Astrocyte (in vitro differentiated cells and primary cell): ENCODE measurements around the gene SETD2. TPM values are rescaled to one million over a fixed set of nuclear protein-coding genes. Genes with fewer than 3 reads are reported as not detected.

Experiments
- DNase-seq: peaks from one replicate; pipeline ENCODE4 v3.0.0-alpha.2; 2010; ENCODE audit warnings: low read depth
- FAIRE-seq: peaks from 2 replicates; lab custom pipeline; 2011; peaks lifted over from hg19 to GRCh38; lab: Jason Lieb, UNC
- H2AFZ ChIP-seq: 2 replicates; pipeline ENCODE4 v1.6.0; 2012; ENCODE audit warnings: low read depth, low read length, inconsistent platforms
- H3K27ac ChIP-seq: 2 replicates; pipeline ENCODE4 v1.5.1; 2011; ENCODE audit warnings: low read depth, low read length, inconsistent platforms
- H3K27me3 ChIP-seq: 2 replicates; pipeline ENCODE4 v1.6.0; 2011; ENCODE audit warnings: low read length, inconsistent platforms; ENCODE audit not compliant: insufficient read depth
- H3K36me3 ChIP-seq: 2 replicates; pipeline ENCODE4 v1.5.1; 2011; ENCODE audit warnings: low read length, inconsistent platforms; ENCODE audit not compliant: insufficient read depth
- H3K4me1 ChIP-seq: 2 replicates; pipeline ENCODE4 v1.5.1; 2011; ENCODE audit warnings: low read length, inconsistent platforms; ENCODE audit not compliant: insufficient read depth
- H3K4me2 ChIP-seq: 2 replicates; pipeline ENCODE4 v1.6.0; 2012; ENCODE audit warnings: low read length, inconsistent platforms
- H3K4me3 ChIP-seq: 2 replicates; pipeline ENCODE4 v1.5.1; 2011; ENCODE audit warnings: low read depth, mild to moderate bottlenecking, low read length, inconsistent platforms; ENCODE audit not compliant: insufficient read depth
- H3K79me2 ChIP-seq: 2 replicates; pipeline ENCODE4 v1.6.0; 2012; ENCODE audit warnings: mild to moderate bottlenecking, low read length, inconsistent platforms; ENCODE audit not compliant: insufficient read depth
- H3K9ac ChIP-seq: 2 replicates; pipeline ENCODE4 v1.6.0; 2012; ENCODE audit warnings: mild to moderate bottlenecking, low read length, inconsistent platforms
- H3K9me3 ChIP-seq: 2 replicates; pipeline ENCODE4 v1.5.1; 2012; ENCODE audit warnings: low read depth, mild to moderate bottlenecking, low read length, inconsistent platforms; ENCODE audit not compliant: insufficient read depth
- H4K20me1 ChIP-seq: 2 replicates; pipeline ENCODE4 v1.6.0; 2012; ENCODE audit warnings: low read length, inconsistent platforms; ENCODE audit not compliant: insufficient read depth
- H3K27ac Mint-ChIP-seq: one replicate; pipeline ENCODE4 v1.8.0; 2021; ENCODE audit warnings: mild to moderate bottlenecking, mixed read lengths; ENCODE audit not compliant: unreplicated experiment
- H3K27me3 Mint-ChIP-seq: one replicate; pipeline ENCODE4 v1.8.0; 2021; ENCODE audit warnings: low read depth, mixed read lengths; ENCODE audit not compliant: unreplicated experiment
- H3K36me3 Mint-ChIP-seq: one replicate; pipeline ENCODE4 v1.8.0; 2021; ENCODE audit warnings: low read depth, mixed read lengths; ENCODE audit not compliant: unreplicated experiment
- H3K4me1 Mint-ChIP-seq: one replicate; pipeline ENCODE4 v1.8.0; 2021; ENCODE audit warnings: low read depth, mixed read lengths; ENCODE audit not compliant: unreplicated experiment
- H3K4me3 Mint-ChIP-seq: one replicate; pipeline ENCODE4 v1.8.0; 2021; ENCODE audit warnings: mild to moderate bottlenecking, moderate library complexity, mixed read lengths; ENCODE audit not compliant: unreplicated experiment
- H3K9me3 Mint-ChIP-seq: one replicate; pipeline ENCODE4 v1.8.0; 2021; ENCODE audit warnings: mild to moderate bottlenecking, mixed read lengths; ENCODE audit not compliant: unreplicated experiment
- EZH2 ChIP-seq: IDR thresholded peaks from 2 replicates; pipeline ENCODE4 v1.6.1; 2012; ENCODE audit warnings: mild to moderate bottlenecking, low read length, inconsistent platforms; ENCODE audit not compliant: insufficient read depth
- total RNA-seq: library from RNA; stranded (reverse); gene quantifications from 2 replicates; pipeline ENCODE4 v1.2.1, GENCODE V29; 2021
- TF ChIP-seq, protein P1 (sequence below): IDR thresholded peaks from 2 replicates; pipeline ENCODE4 v1.5.1; 2011; ENCODE audit warnings: low read depth, mild to moderate bottlenecking, inconsistent platforms, low read length, moderate library complexity; ENCODE audit not compliant: insufficient read depth

The SETD2 gene
- total RNA-seq, 1 donor from 2014 or later = 46.5 TPM

DNA sequence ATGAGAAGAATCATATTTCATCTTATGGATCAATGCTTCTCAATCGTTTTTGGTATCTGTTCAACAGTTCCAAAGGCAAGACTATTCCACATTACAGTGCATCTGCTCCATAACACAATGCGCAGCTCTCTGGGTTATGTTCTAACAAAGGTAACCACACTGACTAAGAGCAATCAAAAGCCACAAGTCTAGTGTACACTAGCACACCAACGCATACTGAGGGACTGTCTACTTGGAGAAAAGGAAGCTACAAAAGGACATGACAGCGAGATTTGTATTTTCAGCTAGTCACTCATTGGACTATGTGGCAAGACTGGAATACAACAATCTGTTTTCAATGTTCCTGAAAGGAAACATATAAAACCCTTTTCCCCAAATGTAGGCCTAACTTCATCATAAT lies 35.8 kb downstream of the SETD2 start:
- no peaks in the 10 kb centered on the region for H3K27me3 ChIP-seq
- no peaks in the 10 kb centered on the region for H3K9me3 ChIP-seq
- no peak overlapping the region for H3K9ac ChIP-seq
- H3K27ac Mint-ChIP-seq = peak overlapping the region; percentile 34
- H3K4me3 ChIP-seq = no peak overlapping the region
- H3K27me3 Mint-ChIP-seq = no peaks in the 10 kb centered on the region
- H3K36me3 Mint-ChIP-seq = peaks cover 13% of the 10 kb centered on the region
- TF ChIP-seq, protein P1, sequence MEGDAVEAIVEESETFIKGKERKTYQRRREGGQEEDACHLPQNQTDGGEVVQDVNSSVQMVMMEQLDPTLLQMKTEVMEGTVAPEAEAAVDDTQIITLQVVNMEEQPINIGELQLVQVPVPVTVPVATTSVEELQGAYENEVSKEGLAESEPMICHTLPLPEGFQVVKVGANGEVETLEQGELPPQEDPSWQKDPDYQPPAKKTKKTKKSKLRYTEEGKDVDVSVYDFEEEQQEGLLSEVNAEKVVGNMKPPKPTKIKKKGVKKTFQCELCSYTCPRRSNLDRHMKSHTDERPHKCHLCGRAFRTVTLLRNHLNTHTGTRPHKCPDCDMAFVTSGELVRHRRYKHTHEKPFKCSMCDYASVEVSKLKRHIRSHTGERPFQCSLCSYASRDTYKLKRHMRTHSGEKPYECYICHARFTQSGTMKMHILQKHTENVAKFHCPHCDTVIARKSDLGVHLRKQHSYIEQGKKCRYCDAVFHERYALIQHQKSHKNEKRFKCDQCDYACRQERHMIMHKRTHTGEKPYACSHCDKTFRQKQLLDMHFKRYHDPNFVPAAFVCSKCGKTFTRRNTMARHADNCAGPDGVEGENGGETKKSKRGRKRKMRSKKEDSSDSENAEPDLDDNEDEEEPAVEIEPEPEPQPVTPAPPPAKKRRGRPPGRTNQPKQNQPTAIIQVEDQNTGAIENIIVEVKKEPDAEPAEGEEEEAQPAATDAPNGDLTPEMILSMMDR = no peak
- TF ChIP-seq EZH2 = no peak
- no peaks in the 10 kb centered on the region for H3K9me3 Mint-ChIP-seq
- no peak overlapping the region for H3K4me3 Mint-ChIP-seq
- H3K36me3 ChIP-seq = peaks cover 13% of the 10 kb centered on the region
- no peak overlapping the region for H2AFZ ChIP-seq
- no peak for FAIRE-seq
- DNase-seq = peak; percentile 35
- H3K4me1 ChIP-seq = no peaks in the 10 kb centered on the region
- H3K4me2 ChIP-seq = no peak overlapping the region
- H3K79me2 ChIP-seq = peaks cover 93% of the 10 kb centered on the region
- peaks cover 12% of the 10 kb centered on the region for H3K4me1 Mint-ChIP-seq
- H3K27ac ChIP-seq = no peak overlapping the region
- H4K20me1 ChIP-seq = peaks cover 70% of the 10 kb centered on the region

DNA sequence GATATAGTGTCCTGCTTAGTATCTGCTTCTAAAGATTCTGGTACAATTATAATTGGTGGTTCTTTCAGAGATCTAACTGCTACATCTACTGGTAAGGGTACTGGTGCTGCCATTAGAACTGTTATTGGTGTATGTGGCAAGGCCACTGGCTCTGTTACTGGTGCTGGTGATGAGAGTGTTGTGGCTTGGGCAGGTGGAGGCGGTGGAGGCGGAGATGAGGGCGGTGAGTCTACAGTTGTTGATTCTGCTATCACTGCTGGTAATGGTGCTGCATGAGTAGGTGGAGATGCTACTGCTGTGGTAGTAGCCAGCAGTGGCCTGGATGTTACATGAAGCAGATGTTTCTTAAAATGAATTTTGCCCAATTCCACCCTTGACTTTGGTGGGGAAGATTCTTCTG lies 40.1 kb downstream of the SETD2 start:
- no peak overlapping the region for H3K4me2 ChIP-seq
- no peak for TF ChIP-seq EZH2
- TF ChIP-seq, protein P1 = no peak
- Mint-ChIP-seq H3K4me1 (peaks cover 14% of the 10 kb centered on the region), H3K9me3 (peaks cover 2% of the 10 kb centered on the region), H3K27ac (no peak overlapping the region), H3K36me3 (peaks cover 38% of the 10 kb centered on the region), H3K4me3 (no peak overlapping the region), H3K27me3 (no peaks in the 10 kb centered on the region)
- DNase-seq = no peak
- peaks cover 33% of the 10 kb centered on the region for H3K36me3 ChIP-seq
- peaks cover 38% of the 10 kb centered on the region for H4K20me1 ChIP-seq
- H3K9me3 ChIP-seq = no peaks in the 10 kb centered on the region
- H3K79me2 ChIP-seq = peaks cover 72% of the 10 kb centered on the region
- H3K4me1 ChIP-seq = no peaks in the 10 kb centered on the region
- H2AFZ ChIP-seq = no peak overlapping the region
- no peak overlapping the region for H3K27ac ChIP-seq
- no peaks in the 10 kb centered on the region for H3K27me3 ChIP-seq
- H3K9ac ChIP-seq = no peak overlapping the region
- FAIRE-seq = no peak
- H3K4me3 ChIP-seq = no peak overlapping the region

DNA sequence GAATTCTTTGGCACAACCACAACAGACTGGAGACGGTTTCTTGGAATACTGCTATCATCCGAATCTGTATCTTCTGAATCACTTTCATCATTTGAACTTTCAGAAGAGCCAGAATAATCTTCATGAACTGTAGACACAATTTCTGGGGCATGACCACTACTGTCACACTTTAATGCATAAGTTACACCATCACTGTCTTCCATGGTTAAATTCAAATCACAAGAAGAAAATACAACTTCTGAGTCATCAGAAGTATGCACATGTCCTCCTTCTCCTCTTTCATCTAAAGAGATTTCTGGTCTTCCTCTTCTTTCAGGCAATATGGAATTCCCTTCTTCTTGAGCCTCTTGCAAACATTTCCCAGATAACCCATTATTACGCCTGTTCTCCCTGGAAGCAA lies 42.5 kb downstream of the SETD2 start:
- Histone ChIP-seq H3K27ac (no peak overlapping the region), H3K9ac (no peak overlapping the region), H2AFZ (no peak overlapping the region), H3K4me2 (no peak overlapping the region), H3K4me1 (peaks cover 2% of the 10 kb centered on the region), H3K4me3 (no peak overlapping the region), H3K27me3 (no peaks in the 10 kb centered on the region), H3K36me3 (peaks cover 33% of the 10 kb centered on the region), H4K20me1 (peaks cover 16% of the 10 kb centered on the region), H3K9me3 (no peaks in the 10 kb centered on the region), H3K79me2 (peaks cover 64% of the 10 kb centered on the region)
- Mint-ChIP-seq H3K4me3 (no peak overlapping the region), H3K4me1 (peaks cover 15% of the 10 kb centered on the region), H3K27ac (no peak overlapping the region), H3K27me3 (no peaks in the 10 kb centered on the region), H3K9me3 (peaks cover 2% of the 10 kb centered on the region), H3K36me3 (peaks cover 42% of the 10 kb centered on the region)
- TF ChIP-seq, protein P1 = no peak
- TF ChIP-seq EZH2 = no peak
- FAIRE-seq (no peak), DNase-seq (no peak)
